ENCODE data around the gene WNT4.

GRCh38 chr1:22131062-22131461 lies 11.8 kb downstream of the WNT4 start:
- TF ChIP-seq ARNTL (CRISPR knock-in tag; IDR thresholded peaks at IDR 0.05; ENCODE audit: borderline replicate concordance, low read depth) (no peak), OSR1 (CRISPR knock-in tag; IDR thresholded peaks at IDR 0.05) (no peak), SNAI2 (CRISPR knock-in tag; IDR thresholded peaks at IDR 0.05) (no peak), ZNF8 (CRISPR knock-in tag; IDR thresholded peaks at IDR 0.05) (no peak), ZNF565 (CRISPR knock-in tag; conservative IDR thresholded peaks at IDR 0.05; ENCODE audit: low read depth) (no peak), PATZ1 (CRISPR knock-in tag; IDR thresholded peaks at IDR 0.05; ENCODE audit: borderline replicate concordance) (no peak), GLIS3 (CRISPR knock-in tag; IDR thresholded peaks at IDR 0.05) (no peak), ESRRG (CRISPR knock-in tag; IDR thresholded peaks at IDR 0.05) (no peak), BACH2 (CRISPR knock-in tag; IDR thresholded peaks at IDR 0.05; ENCODE audit: borderline replicate concordance) (no peak)
- TF ChIP-seq, protein P1, sequence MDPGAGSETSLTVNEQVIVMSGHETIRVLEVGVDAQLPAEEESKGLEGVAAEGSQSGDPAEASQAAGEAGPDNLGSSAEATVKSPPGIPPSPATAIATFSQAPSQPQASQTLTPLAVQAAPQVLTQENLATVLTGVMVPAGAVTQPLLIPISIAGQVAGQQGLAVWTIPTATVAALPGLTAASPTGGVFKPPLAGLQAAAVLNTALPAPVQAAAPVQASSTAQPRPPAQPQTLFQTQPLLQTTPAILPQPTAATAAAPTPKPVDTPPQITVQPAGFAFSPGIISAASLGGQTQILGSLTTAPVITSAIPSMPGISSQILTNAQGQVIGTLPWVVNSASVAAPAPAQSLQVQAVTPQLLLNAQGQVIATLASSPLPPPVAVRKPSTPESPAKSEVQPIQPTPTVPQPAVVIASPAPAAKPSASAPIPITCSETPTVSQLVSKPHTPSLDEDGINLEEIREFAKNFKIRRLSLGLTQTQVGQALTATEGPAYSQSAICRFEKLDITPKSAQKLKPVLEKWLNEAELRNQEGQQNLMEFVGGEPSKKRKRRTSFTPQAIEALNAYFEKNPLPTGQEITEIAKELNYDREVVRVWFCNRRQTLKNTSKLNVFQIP (CRISPR knock-in tag; IDR thresholded peaks at IDR 0.05; ENCODE audit: borderline replicate concordance, low read depth): no peak

Measured in SK-N-SH treated with all-trans-retinoic acid at 6 μM for 48 hours (cell line).